Left forelimb (tissue), 1 donor: Measurements from ENCODE around the gene NKAIN1.

ENCODE experiments used
- DNase-seq: peaks from one replicate; pipeline ENCODE4 v3.0.0-alpha.2; 2018; ENCODE audit warnings: low spot score

Gene NKAIN1

GRCh38 chr1:31234123-31234708 is 5.5 kb downstream of the NKAIN1 start:
- DNase-seq = no peak

GRCh38 chr1:31232689-31233088 is 7.0 kb downstream of the NKAIN1 start:
- no peak for DNase-seq

- no peak for DNase-seq
Observed at GRCh38 chr1:31231802-31232201, 7.9 kb downstream of the NKAIN1 start.

GRCh38 chr1:31230378-31230777 is 9.3 kb downstream of the NKAIN1 start:
- DNase-seq = no peak

- DNase-seq = no peak
Observed at GRCh38 chr1:31228986-31229385, 10.7 kb downstream of the NKAIN1 start.

GRCh38 chr1:31227891-31228568 is 11.7 kb downstream of the NKAIN1 start:
- no peak for DNase-seq

GRCh38 chr1:31224068-31224467 is 15.6 kb downstream of the NKAIN1 start:
- DNase-seq = no peak

- DNase-seq = no peak
Observed at GRCh38 chr1:31222176-31222575, 17.5 kb downstream of the NKAIN1 start.

GRCh38 chr1:31221072-31221471 is 18.6 kb downstream of the NKAIN1 start:
- no peak for DNase-seq

- DNase-seq = no peak
Observed at GRCh38 chr1:31219489-31219888, 20.2 kb downstream of the NKAIN1 start.

GRCh38 chr1:31218705-31219104 is 21.0 kb downstream of the NKAIN1 start:
- no peak for DNase-seq

GRCh38 chr1:31216016-31216415 is 23.7 kb downstream of the NKAIN1 start:
- peak; percentile 71 for DNase-seq

- DNase-seq = no peak
Observed at GRCh38 chr1:31215065-31215570, 24.6 kb downstream of the NKAIN1 start.

- DNase-seq = no peak
Observed at GRCh38 chr1:31214316-31215064, 25.2 kb downstream of the NKAIN1 start.

GRCh38 chr1:31208361-31208945 is 31.2 kb downstream of the NKAIN1 start:
- DNase-seq = no peak

GRCh38 chr1:31207569-31207968 is 32.1 kb downstream of the NKAIN1 start:
- no peak for DNase-seq

GRCh38 chr1:31207046-31207445 is 32.6 kb downstream of the NKAIN1 start:
- no peak for DNase-seq

GRCh38 chr1:31203215-31203614 is 36.5 kb downstream of the NKAIN1 start:
- no peak for DNase-seq

- no peak for DNase-seq
Observed at GRCh38 chr1:31201931-31202360, 37.7 kb downstream of the NKAIN1 start.

GRCh38 chr1:31199949-31200348 is 39.7 kb downstream of the NKAIN1 start:
- no peak for DNase-seq

- DNase-seq = no peak
Observed at GRCh38 chr1:31199236-31199790, 40.4 kb downstream of the NKAIN1 start.

GRCh38 chr1:31198600-31198999 is 41.1 kb downstream of the NKAIN1 start:
- DNase-seq = no peak
